ENCODE measurements around the gene WDR4.
"Not testable (repeated sequence)": the region's sequence is repeated elsewhere in the genome, so short reads cannot be mapped to it uniquely, and the experiment has no call there.

The WDR4 gene, protein sequence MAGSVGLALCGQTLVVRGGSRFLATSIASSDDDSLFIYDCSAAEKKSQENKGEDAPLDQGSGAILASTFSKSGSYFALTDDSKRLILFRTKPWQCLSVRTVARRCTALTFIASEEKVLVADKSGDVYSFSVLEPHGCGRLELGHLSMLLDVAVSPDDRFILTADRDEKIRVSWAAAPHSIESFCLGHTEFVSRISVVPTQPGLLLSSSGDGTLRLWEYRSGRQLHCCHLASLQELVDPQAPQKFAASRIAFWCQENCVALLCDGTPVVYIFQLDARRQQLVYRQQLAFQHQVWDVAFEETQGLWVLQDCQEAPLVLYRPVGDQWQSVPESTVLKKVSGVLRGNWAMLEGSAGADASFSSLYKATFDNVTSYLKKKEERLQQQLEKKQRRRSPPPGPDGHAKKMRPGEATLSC

DNA sequence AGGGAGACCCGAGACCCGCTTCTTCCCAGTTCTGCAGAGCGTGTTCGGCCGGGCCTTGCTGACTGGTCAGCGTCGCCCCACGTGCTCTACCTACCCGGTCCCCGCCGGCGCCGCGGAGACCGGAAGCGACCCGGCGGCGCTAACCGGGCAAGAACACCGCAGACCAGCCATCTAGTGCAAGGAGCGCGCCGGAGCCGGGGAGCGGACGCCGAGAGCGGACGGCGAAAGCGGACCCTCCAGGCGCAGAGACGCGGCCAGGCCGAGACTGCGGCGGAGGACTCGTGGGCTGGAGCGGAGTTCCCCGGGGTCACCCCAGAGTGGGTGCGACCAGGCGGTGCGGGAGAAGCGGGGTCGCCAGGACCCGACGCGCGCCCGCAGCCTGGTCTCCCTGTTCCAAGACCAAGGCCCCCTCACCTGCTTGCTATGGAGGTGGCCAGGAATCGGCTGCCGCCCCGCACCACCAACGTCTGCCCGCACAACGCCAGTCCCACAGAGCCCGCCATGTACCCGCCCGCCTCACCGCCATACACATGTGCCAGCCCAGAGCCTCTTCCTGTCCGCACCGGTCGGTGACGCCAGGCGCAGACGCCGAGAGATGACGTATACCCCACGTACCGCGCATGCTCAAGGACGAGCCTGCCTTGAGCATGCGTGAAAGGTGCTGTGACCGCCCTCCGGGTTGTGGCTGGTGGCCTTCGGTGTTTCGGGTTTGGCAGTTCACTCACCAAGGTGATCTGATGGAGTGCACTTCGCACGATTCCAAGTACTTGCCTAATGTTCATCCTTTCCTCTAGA is at the start of gene WDR4:
TSS of gene WDR4 (minus strand) at position 547 of the 795 bp plus-strand sequence. CDS start at position 503, 44 bp downstream.
- DNase-seq, result peak; percentile 98 to 99

DNA sequence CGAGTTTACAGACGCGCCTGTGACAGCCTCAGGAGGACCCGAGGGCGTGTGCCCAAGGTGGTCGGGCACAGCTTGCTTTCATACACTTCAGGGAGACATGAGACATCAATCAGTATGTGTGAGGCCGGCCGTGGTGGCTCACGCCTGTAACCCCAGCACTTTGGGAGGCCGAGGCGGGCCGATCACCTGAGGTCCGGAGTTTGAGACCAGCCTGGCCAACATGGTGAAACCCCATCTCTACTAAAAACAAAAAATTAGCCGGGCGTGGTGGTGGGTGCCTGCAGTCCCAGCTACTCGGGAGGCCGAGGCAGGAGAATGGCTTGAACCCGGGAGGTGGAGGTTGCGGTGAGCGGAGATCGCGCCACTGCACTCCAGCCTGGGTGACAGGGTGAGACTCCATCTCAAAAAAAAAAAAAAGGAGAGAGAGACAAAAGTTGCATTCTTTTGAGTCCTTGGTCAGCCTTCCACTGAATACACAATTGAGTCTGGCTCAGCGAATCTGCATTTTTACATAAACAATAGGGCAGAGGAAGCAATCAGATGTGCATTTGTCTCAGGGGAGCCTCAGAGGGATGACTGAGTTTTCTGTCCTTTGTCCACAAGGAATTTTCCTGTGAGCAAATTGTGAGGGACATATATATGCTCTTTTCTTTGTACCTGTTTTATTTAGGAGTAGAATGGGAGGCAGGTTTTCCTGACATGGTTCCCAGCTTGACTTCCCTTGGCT is 48.3 kb upstream of the WDR4 start:
- DNase-seq, result not testable (repeated sequence)

GRCh38 chr21:42925114-42925926 is 46.0 kb upstream of the WDR4 start, which contains the start of gene ERVH48-1:
Gene ERVH48-1 (minus strand): TSS chr21:42925630. CDS start chr21:42919006, 6,624 bp downstream.
- DNase-seq, result no peak

- DNase-seq, result no peak
These were observed 45.1 kb upstream of the WDR4 start for GRCh38 chr21:42924433-42924751.

DNA sequence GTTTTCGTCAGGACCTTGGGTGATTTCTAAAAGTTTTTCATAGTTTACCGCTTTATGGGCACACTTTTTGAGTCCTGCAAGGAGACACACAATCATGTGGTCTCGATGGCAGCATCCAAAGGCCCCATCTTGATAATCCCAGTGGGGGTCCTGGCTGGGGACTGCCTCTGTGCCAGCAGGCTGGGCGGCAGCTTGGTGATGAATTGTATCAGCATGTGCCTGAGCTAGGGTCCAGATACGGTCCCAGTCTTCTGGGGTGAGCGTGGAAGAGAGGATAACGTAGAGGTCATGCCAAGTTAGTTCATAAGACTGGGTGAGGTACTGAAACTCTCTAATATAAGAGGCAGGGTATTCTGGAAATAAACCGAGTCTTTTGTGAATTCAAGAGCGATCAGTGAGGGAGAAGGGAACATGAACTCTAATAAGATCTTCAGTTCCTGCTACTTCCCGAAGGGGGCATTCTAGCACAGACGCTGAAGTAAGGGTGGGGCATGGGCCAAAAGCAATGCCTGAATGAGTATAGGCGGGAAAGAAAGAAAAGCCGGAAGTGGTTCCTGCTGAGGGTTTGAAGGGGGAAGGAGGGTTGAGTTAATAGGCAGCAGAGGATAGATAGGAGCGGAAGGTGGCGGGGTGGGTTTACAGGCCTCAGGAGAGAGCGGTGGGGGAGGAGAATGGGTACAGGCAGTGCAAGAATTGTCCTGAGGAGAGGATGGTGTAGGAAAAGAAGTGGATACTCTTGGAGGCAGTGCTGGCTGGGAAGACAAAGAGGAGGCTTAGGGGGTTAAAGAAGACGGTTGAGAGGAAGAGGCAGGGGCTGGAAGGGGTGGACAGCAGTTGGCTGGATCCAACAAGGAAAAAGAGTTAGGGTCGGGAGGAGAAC is 44.5 kb upstream of the WDR4 start:
- DNase-seq, result peak; percentile 70 to 80

DNA sequence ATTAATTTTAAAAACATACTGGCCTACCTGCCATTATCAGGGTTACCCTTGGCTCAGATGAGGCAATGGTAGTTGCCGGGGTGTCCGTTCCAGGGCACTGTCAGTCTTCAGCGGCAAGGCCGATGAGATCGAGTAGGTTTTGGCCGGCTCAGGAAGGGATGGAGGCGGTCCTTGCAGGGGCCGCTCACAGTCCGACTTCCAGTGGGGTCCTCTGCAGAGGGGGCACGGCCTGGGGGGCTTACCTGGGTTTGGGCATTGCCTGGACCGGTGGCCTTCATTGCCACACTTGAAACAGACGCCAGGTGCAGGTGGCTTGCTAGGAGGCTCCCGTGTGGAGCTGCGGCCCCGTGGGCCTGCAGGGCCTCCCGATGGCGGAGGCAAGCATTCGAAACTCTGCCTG is 43.6 kb upstream of the WDR4 start:
- DNase-seq, result no peak

- no peak for DNase-seq
These were observed 42.6 kb upstream of the WDR4 start for GRCh38 chr21:42921927-42922326.

GRCh38 chr21:42918291-42918690 is 39.0 kb upstream of the WDR4 start:
- DNase-seq, result no peak

DNA sequence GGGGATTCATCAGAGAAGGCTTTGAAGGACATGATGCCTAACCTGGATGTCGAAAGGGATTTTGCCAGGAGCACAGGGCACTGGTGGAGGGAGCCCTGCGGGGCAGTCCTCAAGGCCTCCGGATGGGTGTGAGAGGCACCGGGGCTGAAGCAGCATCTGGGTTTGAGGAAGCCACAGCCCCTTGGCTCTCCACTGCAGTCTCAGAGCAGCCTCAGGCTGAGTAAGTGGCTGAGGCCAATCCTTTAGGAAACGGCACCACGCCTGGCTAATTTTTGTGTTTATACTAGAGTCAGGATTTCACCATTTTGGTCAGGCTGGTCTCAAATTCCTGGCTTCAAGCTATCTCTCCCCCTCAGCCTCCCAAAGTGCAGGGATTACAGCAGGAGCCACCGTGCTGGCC is 34.1 kb upstream of the WDR4 start:
- no peak for DNase-seq

DNA sequence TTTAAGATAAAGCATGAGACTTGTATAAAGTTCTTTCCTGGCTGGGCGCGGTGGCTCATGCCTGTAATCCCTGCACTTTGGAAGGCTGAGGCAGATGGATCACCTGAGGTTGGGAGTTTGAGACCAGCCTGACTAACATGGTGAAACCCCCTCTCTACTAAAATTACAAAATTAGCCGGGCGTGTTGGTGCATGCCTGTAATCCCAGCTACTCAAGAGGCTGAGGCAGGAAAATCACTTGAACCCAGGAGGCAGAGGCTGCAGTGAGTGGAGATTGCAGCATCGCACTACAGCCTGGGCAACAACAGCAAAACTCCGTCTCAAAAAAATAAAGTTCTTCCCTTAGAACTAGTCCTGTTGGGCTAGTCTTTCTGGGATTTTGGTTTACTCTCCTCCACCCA is 32.6 kb upstream of the WDR4 start:
- not testable (repeated sequence) for DNase-seq

- not testable (repeated sequence) for DNase-seq
These were observed 29.1 kb upstream of the WDR4 start for GRCh38 chr21:42908484-42908883.

- no peak for DNase-seq
These were observed 26.9 kb upstream of the WDR4 start for GRCh38 chr21:42906233-42906632.

DNA sequence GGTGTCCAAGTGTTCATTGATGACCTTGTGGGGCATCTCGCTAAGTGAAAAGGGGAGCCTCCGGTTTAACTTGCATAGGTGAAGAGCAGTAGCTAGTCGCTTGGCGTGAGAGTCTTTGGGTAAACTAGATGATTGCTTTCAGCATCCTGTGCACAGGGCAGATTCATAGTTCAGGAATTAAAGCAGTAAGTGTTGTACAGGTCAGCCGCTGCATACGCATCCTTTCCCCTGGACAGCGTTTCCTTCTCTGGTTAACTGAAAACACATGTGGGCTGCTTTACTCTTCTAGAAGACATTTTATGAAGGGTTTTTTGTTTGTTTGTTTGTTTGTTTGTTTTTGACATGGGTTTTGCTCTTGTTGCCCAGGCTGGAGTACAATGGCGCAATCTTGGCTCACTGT is 25.9 kb upstream of the WDR4 start:
- DNase-seq, result no peak

GRCh38 chr21:42903817-42904216 is 24.5 kb upstream of the WDR4 start:
- no peak for DNase-seq

GRCh38 chr21:42900446-42900845 is 21.1 kb upstream of the WDR4 start:
- DNase-seq, result no peak

DNA sequence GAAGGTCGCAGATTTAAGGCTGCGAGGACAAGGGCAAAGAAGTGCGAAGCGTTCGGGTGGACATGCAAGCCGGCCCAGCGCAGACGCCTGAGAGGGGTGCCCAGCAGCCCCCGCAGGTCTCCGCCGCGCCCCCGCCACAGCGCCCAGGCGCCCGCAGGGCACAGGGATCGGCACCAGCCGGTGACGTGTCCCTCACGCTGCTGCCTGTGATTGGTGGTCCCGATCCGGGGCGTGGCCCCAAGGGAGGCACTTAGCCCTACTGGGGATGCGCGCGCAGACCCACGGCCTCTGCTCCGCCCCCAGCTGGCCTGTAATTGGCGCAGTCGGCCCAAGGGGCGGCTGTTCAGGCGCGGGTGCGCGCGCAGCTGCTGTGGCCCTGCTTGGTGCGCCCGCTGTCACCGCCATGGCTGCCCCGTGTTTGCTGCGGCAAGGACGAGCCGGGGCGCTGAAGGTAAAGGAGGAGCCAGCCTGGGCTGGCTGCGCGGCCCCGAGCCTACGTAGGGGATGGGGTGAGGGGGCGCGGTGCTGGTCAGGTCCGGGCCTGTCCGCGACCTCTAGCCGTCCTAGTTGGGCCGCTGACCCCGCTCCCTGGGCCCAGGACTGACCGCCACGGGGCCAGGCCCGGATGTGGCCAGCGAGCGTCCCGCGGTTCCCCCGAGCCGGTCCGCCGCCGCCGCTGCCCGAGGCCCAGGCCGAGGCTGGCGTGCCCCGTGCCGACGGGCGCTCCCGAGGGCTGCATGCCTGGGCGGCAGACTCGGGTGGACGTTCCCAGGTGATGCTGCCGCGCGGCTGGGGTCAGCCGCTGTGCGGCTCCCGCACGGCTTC is 13.8 kb upstream of the WDR4 start, which contains the start of gene NDUFV3:
TSS of gene NDUFV3 (plus strand) at position 379 of the 825 bp plus-strand sequence. CDS start at position 404, 25 bp downstream.
- DNase-seq, result peak; percentile 100

- DNase-seq, result no peak
These were observed 13.2 kb upstream of the WDR4 start for GRCh38 chr21:42892582-42892930.

DNA sequence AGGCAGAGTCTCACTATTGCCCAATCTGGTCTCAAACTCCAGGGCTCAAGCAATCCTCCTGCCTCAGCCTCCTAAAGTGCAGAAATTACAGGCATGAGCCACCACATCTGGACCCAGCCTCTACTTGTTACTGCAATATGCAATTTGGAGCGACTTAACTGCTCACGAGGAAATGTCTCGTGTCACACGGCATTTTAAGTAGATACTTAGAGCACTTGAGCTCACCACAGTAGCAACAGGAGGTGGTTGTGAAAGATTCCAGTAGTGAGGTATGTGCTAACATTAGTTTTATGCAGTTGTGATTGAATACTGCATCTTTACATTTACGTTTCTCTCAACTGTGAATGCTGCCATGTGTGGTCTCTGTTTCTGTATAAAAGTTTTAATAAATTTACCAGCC is 8.0 kb upstream of the WDR4 start:
- DNase-seq, result no peak

- DNase-seq, result no peak
These were observed 4.6 kb upstream of the WDR4 start for GRCh38 chr21:42883921-42884320.

DNA sequence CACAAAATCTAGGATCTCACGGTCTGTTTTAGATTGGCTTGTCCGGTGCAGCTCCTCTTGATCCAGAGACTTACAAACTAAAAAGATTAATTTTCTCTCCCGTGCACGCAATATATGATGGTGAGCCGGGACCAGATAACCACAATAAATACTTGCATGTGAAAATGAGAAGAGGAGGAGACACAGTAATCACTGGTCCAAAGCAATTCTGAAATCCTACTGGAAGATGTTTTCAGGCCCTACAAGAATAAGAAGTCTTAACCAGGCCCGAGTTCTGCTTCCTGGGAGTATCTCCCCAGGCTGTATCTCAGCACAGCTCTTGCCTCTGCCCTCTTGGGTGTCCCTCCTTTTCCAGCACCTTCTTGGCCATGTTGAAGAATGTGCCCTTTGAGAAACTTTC is 1.0 kb upstream of the WDR4 start:
- no peak for DNase-seq

DNA sequence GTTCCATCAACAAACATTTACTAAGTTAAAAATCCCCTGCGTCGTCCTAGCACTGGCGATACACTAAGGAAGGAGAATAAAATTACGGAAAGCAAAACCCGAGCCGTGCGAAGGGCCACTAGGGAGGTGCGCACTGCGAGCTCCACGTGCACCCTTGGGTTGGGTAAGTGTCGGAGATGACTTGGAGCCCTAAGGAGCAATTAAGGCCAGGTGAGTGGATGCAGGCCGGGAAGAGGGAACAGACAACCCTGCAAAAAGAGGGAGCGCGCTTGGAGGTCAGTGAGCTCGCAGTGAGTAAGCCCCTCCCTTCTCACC is 704 bp downstream of the WDR4 start:
- DNase-seq, result no peak

Data from activated CD4-positive, alpha-beta T cell treated with anti-CD3 and anti-CD28 coated beads, Interleukin-2, amount 50 U/mL, for 48 hours (primary cell).